Stimulated activated CD8-positive, alpha-beta memory T cell treated with anti-CD3 and anti-CD28 coated beads, Interleukin-4, amount 100 ng/mL, for 1 hour (primary cell): ENCODE data around the gene NELL2.

Experiments used
- DNase-seq, 2 donors: peaks; one replicate each; pipeline ENCODE4 v3.0.0-alpha.2; 2020; ENCODE audit warnings: low read depth in 2 of 2, low spot score in 1 of 2

The NELL2 gene

DNA sequence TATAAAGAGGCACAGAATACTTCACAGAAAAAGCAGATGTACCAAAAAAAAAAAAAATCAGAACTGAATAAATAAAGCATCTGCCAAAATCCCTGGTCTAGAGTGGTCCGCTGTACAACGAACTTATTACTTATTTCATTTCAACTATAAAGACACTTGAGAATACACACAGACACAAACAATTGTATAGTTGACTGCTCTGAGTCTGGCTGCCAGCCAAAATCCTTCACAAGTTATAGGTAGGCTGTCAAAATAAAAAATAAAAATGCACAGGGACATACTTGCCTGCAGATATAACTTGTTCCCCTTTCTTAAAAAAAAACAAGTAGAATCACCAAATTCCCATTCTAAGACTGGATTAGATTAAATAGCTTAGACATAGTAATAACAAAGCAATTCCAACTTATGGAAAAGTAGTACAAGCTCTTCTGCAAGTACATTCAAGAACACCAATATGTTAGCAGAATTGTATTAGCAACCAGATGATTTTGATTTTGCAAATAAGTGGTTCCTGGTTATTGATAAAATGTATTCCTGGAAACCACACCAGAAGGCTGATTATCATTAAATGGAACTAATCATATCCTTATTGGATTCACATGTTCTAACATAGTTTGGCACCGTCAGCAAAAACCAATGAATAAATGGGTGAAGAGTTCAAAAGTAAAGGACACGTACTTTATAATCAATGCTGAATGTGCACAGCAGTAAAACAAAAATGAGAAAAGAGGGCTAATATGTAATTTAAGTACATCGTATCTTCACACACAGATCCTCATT is 248.5 kb downstream of the NELL2 start:
- DNase-seq = no peak

DNA sequence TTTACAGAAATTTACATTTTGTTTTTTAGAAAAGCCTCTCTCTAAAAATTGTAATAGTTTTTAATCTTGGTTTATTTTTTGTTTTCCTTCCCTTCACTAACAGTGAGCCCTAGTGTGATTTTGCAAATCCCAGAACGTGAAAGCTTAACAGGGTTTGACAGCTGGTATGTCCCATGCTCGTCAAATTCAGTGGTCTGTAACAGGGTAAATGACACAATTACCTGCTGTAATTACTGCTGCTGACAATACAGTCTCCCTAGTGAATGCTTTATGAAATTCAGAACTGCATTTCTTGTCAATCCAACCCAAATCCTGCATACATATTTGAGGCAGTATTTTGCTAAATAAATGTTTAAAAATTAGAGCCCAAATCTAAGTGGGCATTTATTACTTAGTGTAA is 249.2 kb downstream of the NELL2 start:
- no peak for DNase-seq

DNA sequence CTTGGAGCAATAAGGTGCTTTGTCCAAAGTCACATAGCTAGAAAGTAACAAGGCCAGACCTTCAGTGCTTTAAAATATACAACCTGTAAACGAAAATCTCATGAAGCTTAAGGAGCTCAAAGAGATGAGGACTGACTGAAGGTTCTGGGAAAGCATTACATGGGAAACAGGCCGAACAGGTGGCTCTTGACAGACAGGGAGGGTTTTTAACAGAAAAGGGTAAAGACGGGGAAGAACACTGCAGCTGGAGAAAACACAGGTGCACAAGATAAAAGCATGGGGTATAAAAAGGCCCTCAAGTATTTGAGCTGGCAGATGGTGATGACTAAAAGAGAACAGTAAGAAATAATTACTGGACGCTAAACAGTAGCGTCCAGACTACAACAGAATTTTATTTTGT is 257.2 kb downstream of the NELL2 start:
- no peak for DNase-seq

DNA sequence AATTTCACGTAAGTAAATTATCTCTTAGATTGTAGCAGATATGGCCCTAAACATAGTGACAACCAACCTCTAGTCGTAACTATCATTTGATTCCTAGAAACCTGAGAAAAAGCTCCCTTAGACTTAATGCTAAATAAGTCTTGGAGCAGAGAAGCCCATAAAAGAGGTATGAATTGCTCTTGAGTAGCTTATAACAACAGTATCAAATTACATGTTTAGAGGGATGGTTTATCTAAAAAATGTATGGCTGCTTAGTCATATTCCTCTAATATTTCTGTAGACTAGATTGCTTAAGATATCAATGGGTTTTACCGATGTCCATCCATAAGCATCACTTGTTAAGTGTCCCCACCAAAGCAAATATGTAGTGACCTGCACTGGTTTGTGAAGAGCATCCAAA is 259.7 kb downstream of the NELL2 start:
- DNase-seq = no peak

DNA sequence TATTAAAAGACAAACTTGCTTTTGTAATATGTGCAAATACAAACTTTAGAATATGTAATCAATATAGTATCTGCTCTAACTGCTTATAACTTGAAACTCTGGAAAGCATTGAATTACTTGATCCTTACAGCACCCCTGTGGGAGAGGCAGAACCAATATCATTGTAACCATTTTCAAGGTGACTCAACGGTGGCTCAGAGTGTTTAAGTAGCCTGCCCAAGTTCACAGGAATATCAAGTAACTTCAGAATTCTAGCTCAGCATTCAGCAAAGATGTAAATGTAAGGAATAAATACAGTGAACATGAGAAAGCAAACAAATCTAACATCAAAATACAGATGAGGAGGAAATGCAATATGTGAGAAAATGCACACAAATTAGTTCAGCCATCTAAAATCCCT is 264.6 kb downstream of the NELL2 start:
- no peak for DNase-seq

DNA sequence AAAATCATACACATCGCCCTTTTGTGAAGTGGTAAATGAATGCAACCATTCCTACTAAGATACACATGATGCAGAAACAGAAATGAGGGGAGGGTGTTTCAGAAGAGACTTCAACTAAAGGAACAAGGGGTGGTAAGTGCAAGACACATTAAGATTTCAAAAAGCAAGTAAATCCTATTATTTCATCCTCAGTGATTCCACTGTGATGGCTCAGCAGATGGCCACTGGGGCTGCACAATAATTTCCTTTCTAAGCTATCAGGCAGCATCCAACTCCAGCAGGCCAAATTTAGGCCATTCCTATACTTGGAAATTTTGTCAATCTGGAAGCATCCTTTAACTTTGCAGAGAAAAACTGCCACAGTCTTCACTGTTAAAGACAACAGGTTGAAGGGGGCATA is 272.4 kb downstream of the NELL2 start:
- DNase-seq = no peak

DNA sequence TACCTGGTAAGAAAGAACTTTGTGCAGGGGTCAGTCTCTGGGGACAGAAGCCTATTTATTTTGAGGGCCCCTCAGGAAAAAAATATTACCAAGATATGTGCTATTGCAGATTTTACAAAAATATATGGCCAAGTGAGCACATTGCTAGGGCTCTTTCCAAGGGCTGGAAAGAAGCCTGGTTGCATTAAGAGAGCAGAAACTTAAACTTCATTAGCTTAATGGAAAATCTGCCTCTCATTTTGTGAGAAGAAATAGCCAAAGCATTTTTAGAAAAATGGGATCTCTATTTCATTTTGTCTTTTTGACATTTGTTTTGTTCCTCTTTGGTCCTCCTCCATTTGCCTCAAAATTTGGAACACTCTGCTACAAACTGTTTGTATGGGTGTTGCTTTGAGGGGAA is 283.5 kb downstream of the NELL2 start:
- DNase-seq = no peak

DNA sequence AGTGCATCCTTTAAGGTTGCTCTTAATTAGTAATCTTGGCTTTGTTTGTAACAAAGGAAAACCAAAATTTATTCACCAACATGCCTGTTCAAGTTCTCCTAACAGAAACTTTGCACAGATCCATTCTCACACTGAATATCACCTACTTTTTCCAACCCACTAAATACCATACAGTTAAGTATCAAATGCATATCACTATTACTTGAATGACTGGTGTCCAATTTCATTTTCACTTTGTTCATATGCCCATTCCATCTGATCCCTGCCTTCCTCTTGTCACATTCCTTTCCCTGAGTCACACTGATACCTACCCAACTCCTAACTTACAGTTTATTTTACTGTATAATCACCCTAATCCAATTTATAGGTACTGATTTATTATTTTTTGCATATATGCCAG is 286.4 kb downstream of the NELL2 start:
- DNase-seq = no peak

DNA sequence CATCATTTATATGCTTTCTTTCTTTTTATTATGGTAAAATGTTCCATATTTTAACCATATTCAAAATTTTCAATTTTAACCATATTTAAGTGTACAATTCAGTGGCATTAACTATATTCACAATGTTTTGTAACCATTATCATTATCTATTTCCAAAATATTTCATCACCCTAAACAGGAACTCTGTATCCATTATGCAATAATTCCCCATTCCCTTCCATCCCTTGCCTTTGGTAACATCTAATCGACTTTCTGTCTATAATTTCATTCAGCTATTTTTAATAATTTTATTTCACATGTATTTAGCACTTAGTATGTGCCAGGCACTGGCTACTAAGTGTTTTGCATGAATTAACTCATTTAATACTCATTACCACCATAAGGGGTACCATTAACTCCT is 287.5 kb downstream of the NELL2 start:
- no peak for DNase-seq

DNA sequence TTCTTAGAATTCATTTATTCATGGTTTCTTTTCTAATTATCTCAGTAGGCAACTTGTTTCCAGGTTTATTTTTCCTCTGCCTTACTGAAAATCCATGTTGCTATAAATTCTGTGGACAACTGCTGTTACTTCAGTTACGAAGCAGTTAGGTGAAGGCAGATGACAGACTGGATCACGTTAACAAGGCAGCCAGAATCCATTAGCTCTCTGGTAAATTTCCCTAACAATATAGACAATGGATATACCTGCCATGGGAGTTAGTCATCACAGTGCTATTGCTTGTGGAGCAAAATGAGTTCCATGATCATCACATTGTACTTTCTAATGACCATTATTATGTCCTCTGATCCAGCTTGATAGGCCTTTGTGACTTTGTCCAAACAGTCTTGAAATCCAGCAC is 291.5 kb downstream of the NELL2 start:
- no peak for DNase-seq

DNA sequence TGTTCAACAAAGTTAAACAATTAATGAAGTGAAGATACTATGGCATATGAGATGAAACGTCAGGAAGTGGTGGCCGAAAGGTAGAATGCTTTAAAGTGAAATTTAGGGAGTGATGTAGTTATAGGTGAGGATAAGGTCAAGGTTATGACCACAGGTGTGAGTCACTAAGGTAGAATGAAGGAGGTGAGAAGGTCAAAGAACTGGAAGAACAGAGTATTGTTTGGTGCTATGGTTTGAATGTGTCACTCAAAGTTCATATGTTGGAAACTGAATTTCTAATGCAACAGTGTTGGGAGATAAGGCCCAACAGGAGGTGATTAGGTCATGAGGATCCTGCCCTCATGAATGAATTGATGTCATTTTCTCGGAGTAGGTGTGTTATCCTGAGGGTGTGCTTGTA is 293.6 kb downstream of the NELL2 start:
- no peak for DNase-seq

DNA sequence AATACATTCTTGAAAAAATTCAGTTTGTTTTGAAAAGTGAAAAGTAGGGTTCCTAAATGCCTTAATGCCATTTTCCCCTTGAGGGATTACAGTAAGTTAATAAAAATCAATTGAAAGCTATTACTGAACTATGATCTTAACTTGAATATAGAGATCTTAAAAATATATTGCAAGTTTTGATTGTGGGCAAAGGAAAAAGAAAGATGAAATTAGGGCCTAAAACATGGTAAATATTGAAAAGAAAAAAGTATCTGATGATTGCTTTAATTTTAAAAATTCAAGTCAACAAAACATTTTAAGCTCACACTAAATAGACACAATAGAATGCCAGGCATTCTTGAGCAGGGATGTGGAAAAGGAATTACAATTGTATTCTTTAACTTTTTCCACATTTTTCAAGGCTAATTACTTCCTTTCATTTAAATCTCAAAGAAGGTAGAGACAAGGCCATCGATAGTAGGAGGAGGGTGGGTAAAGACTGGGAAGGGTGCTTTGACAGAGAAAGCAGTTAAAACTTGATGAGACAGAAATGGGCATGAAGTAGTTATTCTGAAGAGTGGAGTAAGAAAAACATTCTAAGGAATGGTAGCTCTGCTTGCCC is 294.4 kb downstream of the NELL2 start:
- DNase-seq = no peak

DNA sequence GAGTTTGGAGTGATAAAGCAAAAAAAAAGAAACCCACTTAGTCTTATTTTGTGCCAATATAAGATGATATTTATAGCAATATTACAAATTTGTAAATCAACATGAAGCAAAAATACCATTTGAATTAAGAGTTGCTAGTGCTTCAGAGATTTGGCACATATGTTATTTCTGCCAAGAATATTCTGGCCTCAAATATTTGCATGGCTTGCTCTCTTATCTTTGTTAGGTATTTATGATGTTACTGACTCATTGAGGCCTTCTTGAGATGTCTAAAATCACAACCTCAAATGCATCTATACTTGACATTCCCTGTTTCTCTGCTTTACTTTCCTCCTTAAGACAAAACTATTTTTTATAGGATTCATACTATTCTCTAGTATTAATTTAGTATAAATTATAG is 301.5 kb downstream of the NELL2 start:
- no peak for DNase-seq

DNA sequence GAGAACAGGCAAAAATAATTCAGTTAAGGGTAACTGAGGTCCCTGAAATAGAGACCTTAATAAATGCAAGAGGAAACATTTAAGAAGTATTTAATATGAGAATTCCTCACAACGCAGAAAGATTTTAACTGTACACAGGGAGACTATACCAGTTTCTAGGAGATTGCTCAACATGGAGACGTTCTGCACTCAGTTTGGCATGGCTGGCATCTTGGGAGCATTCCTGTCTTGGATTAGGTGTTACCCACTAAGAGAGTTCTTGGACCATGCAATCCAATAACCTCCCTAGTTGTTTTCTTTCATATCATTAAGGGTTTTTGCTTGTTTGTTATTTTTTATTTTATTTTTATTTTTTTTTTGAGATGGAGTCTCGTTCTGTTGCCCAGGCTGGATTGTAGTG is 302.4 kb downstream of the NELL2 start:
- DNase-seq = no peak

DNA sequence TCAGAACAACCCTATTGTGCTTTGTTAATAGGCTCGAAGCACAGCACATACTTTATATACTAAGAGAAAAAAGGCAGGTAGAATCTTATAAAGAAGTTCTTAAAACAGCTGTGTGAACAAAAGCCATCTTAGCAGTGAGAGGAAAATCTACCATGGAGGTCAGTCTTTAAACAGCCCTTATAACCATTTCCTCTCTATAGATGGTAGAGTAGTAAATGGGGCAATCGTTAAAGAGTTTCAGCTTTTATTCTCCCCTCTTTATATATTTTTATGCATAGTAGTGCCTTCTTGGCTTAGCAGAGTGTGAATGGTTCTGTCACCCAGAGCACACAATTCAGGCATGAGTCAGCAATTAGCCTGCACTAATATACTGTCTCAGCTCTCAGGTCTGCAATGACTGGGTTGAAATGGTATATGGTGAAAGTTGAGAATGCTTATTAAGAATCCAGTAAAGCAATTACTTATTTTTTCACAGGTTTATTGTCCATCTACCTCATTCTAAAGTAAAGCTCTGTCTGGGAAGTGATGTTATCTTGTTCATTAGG is 305.0 kb downstream of the NELL2 start:
- DNase-seq = no peak

DNA sequence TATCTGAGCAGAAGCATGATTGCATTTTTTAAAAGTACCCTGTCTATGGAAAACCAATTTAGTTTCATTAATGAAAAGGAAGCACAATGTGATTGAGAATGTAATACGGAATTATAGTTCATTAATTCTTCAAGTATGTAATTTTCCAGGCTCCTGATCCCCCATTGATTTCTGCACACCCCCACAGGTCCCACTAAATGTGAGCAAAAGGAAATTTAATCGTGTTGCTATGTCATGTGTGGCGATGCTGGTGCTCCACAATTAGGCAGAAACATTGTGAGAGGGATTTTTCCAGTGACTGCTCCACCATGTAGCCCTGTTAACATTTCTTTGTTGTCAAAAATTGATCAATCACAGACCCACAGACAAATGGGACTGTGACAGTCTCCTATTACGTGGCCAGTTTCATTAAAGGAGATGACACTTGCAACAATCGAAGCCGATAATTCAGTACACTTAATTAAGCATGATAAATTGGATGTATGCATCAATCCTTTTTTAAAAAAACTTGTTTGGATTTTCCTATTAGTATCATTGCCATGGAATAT is 306.0 kb downstream of the NELL2 start:
- DNase-seq = no peak

DNA sequence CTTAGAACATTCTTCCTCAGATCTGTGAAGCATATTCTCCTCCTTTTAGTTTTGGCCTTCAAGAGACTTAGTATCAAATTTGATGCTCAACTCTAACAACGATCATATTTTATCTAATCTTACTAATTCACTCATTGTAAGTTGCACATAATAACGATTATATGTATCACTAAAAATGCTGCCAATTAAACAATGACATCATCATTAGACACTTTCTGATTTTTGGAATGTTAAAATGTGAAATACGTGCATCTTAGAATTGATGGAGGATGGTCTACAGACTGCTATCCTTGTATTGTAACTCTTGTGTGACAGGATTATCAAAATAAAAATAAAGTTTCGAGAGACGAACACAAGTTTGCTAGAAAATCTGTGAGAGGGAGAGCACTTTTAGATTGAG is 311.0 kb downstream of the NELL2 start:
- DNase-seq = no peak

DNA sequence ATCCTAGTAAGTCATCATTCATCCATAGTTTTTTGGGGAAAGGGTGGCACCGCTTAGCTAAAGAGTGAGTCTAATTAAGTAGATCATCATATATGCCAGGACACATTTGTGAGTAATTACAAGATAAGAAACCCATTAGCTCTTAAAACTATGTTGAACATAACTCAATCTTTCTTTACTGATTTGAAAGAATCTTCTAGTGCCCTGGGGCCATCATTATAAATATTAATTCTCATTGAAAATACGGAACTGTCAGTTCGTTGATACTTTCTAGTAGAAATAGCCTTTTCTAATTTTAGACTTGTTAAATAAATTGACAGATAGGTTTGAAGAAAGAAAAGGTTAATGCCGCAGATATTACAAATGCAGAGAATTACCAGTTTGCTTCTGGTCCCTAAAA is 312.6 kb downstream of the NELL2 start:
- no peak for DNase-seq

DNA sequence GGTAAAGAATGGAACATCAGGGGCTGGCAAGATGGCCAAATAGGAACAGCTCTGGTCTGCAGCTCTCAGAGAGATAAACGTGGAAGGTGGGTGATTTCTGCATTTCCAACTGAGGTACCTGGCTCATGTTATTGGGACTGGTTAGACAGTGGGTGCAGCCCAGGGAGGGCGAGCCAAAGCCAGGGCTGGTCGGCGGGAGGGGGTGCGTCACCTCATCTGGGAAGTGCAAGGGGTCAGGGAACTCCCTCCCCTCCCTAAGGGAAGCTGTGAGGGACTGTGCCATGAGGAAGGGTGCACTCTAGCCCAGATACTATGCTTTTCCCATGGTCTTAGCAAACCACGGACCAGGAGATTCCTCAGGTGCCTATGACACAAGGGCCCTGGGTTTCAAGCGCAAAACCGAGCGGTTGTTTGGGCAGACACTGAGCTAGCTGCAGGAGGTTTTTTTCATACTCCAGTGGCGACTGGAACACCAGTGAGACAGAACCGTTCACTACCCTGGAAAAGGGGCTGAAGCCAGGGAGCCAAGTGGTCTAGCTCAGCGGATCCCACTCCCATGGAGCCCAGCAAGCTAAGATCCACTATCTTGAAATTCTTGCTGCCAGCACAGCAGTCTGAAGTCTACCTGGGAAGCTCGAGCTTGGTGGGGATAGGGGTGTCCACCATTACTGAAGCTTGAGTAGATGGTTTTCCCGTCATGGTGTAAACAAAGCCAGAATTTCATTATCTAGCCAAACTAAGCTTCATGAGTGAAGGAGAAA is 317.6 kb downstream of the NELL2 start:
- no peak for DNase-seq

DNA sequence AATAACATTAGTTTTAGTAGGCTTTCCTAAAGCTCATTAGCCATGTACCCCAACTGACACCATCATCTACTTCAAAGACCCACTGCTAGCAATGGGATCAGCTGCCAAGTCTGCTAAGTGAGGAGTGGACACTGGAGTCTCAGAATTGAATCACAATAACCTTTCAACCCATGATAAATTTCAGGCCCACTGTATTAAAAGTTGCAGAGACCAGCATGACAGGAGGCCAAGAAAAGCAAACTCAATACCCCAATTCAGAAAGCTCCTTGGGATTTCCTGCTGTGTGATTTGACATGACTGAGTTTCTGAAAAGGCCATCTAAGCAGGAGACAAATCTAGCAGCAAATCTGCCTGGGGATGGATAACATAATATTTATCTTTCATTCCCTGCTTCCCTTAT is 320.7 kb downstream of the NELL2 start:
- DNase-seq = no peak

DNA sequence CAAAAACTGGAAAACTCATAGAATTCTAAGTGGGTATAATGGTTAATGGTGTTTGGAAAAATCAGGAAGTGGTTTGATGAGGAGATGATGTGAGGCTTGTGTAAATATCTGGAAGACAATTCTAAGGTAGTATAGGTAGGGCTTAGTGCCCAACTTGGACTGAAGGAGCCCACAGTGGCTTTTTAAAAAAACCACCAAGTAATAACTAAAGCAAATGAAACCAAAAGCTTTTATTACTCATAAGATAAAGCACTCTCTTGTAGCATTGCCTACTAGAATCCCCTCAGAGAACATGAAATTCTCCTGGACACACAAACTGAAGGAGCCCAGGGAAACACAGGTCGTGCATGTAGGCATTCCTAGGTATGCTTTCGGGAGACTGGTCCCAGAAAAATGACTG is 324.5 kb downstream of the NELL2 start:
- no peak for DNase-seq

DNA sequence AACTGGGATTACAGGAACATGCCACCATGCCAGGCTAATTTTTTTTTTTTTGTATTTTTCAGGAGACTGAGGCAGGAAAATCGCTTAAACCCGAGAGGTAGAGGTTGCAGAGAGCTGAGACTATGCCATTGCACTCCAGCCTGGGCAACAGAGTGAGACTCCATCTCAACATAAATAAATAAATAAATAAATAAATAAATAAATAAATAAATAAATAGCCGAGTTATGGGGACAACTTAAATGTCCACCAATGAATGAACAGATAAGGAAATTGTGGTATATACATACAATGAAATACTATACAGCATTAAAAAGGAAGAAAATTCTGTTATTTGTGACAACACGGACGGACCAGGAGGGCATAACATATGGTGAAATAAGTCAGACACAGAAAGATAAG is 325.7 kb downstream of the NELL2 start:
- DNase-seq = no peak
